Hepatocyte (in vitro differentiated cells): Measurements from ENCODE around the gene COL13A1.
A peak's percentile ranks its signal among the peaks of the same experiment; 100 is the strongest.

ENCODE experiments used
- CTCF ChIP-seq: fragments of 200-600 bp; sonication (generic); IDR thresholded peaks from 2 replicates; pipeline ENCODE4 v1.5.1; 2016; ENCODE audit warnings: antibody characterized with exemption, mild to moderate bottlenecking; ENCODE audit not compliant: poor library complexity
- EZH2 ChIP-seq: fragments of 200-600 bp; sonication (generic); IDR thresholded peaks from 2 replicates; pipeline ENCODE4 v1.6.1; 2016; ENCODE audit warnings: antibody characterized with exemption, mild to moderate bottlenecking, borderline replicate concordance
- EZH2phosphoT487 ChIP-seq: fragments of 200-600 bp; sonication (generic); IDR thresholded peaks from one replicate; pipeline ENCODE4 v1.6.1; 2018; ENCODE audit warnings: antibody characterized with exemption, mild to moderate bottlenecking, low read depth, moderate library complexity; ENCODE audit not compliant: unreplicated experiment, severe bottlenecking

- TF ChIP-seq CTCF (peak; percentile 27), EZH2 (peak; percentile 57), EZH2phosphoT487 (no peak)
Observed at GRCh38 chr10:69802424-69803161, 887 bp downstream of the COL13A1 start.
